Thyroid gland (tissue), 4 donors: Measurements from ENCODE around the gene SLC8A1.

ENCODE experiments used
- CTCF ChIP-seq, 6 experiments: fragments of 200-600 bp in 3 of 6; fragments of 450-650 bp in 3 of 6; sonication (generic) in 3 of 6; IDR thresholded peaks; one replicate each; pipeline ENCODE4 v1.5.1; 2016 to 2019; ENCODE audit warnings: antibody characterized with exemption in 6 of 6, mild to moderate bottlenecking in 2 of 6, inconsistent platforms in 1 of 6, moderate library complexity in 1 of 6
- POLR2A ChIP-seq, 2 donors: fragments of 450-650 bp; IDR thresholded peaks; one replicate each; pipeline ENCODE4 v1.6.1; 2017; ENCODE audit warnings: antibody characterized with exemption in 2 of 2, mild to moderate bottlenecking in 2 of 2, moderate library complexity in 1 of 2

GRCh38 chr2:40274270-40274669, 177.6 kb downstream of the SLC8A1 start:
- no peak for TF ChIP-seq CTCF (IDR thresholded peaks at IDR 0.05)
- no peak for TF ChIP-seq POLR2A (IDR thresholded peaks at IDR 0.05)
